HG02973 (cell line): ENCODE measurements around the gene SHANK1.
"Not testable (repeated sequence)": the region's sequence is repeated elsewhere in the genome, so short reads cannot be mapped to it uniquely, and the experiment has no call there.

Experiments used
- ATAC-seq: cut with Tn5 transposase; IDR thresholded peaks from one replicate; pipeline ENCODE4 v1.9.1; 2021; ENCODE audit warnings: moderate library complexity; ENCODE audit not compliant: unreplicated experiment

SHANK1 gene

DNA sequence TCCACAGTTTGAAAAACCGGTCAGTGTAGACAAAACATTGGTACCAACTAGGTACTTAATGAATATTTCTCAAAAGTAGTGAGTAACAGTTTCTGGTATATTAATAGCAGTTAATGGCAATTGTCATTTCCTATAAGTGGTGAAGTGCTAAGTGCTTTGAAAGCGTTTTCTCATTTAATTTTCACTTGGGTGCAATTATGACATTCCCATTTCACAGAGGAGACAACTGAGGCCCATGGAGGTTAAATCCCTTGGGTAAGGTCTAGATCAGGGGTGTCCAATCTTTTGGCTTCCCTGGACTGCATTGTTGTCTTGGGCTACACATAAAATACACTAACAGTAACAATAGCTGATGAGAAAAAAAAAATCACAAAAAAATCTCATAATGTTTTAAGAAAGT, 79.2 kb downstream of the SHANK1 start:
- ATAC-seq = no peak

DNA sequence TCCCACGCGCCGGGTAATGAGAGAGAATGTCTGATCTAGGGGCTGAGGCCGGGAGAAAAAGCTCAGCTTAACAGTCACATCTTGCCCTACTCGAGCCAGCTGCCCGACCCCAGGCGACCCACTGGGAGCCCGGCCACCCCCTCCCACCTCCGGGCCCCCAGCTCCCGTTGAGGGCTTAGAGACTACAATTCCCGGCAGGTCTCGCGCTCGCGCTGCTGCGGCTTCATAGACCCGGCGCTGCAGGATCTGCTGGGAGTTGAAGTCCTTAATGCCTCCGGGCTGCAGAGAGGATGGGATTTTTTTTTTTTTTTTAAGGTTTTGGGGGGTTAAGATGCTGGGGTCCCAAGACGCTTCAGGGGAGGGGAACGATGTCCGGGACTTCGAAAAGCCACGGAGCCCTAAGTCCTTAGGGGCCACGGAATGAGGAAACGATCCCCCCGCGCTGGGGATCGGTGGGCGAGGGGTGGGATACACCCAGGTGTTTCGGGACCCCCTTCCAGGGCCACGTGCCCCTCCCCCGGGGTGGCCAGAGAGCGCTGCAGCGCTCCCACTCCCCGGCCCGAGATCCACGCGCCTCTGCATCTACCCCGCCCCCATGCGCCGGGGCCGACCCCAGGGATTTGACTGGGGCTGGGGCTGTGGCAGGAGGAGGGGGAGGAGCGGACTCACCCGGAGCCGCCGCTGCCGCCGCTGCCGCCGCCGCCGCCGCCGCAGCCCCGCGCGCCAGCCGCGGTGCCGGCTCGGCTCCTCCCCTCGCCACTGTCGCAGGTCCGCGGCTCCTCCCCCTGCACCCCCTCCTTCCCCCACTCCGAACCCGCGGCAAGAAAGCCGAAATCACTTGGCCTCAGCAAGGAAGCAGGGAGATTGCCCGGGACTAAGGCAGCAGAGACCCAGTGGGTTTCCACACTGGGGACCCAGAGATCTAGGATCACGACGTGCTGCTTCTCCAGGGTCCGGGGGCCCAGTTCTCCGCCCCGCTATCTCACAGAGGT, 80.2 kb downstream of the SHANK1 start, which contains the start of gene SYT3:
Gene SYT3 (minus strand): TSS at position 761 of the 992 bp plus-strand sequence. CDS start 2,470 bp downstream, outside the sequence.
- ATAC-seq = no peak

DNA sequence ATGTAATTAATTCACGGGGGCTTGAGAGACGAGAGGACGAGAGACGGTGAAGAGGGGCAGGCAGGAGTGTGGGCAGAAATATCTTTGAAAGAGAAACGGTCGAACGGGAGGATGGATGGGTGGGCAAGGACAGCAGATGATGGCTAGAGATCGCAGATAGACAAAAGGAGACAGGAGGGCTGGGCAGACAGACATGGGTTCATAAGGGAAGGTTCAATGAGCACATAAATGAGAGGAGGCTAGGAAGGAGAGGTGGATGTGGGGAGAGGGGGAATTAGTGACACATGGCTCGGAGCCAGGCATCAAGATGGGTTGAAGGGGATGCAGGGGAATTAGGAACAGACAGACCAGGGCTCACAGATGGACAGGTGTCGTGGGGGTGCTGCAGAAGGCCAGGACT, 81.0 kb downstream of the SHANK1 start:
- ATAC-seq = no peak

DNA sequence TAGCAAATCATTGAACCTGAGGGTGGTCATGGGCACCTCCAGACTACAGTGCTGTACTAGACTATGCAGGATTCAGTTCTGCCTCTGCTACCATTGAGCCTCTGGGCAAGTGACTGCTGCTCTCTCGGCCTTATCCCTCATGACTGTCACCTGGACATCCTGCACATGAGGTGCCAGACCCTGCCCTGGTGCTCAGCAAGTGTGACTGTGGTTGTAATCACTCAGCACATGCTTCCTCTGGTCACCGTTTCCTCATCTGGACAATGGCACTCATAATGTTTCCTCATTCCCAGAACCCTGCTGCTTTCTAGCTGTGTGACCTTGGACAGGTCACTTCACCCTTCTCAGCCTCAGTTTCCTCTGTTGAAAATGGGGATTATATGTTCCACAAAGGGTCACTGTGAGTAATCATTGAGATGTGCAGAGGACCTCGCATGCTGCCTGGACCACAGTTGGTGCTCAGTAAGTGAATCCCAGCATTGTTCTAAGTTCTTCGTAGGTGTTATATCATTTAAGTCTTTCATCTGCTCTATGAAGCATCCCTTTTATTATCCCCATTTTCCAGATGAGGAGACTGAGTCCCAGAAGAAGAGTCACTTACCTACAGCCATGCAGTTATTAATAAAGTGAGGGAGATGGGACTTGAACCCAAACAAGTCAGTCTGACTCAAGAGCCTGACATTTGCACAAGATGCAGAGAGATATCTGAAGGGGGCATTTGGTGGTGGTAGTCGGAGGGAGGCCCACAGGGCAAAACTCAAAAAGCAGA, 83.1 kb downstream of the SHANK1 start:
- ATAC-seq = no peak

DNA sequence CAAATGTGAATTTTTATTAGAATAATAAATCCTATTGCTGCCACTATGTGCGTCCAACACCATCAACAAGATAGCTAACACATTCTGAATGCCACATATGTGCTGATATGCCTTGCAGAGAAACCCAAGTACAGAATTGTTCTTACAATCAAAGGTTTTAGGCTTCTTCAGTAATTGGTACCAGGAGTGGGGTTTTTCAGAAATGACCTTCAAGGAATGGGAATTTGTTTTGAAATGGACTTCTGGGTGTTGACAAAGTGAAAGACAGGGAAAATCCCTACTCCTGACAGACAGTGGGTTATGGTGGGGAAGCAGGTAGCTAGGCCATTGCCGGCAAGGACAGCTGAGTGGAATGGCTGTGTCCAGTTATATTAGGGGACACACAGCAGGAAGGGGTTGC, 85.6 kb downstream of the SHANK1 start:
- ATAC-seq = no peak

DNA sequence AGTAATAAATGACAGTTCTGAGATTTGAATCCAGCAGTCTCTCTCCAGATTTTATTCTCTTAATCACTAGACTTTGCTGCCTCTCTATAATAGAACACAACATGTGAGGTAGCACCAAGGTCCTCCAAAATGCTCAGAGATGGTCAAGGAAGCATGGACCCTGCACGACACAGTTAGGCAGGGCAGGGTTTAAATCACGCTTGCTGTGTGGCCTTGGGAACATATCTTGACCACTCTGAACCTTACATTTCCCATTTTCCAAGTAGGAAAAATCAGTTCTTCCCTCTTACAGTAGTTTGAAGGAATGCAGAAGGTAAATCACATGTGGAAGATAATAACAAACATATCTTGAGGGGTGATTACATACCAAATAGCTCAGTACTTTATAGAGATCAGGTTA, 86.2 kb downstream of the SHANK1 start:
- no peak for ATAC-seq

DNA sequence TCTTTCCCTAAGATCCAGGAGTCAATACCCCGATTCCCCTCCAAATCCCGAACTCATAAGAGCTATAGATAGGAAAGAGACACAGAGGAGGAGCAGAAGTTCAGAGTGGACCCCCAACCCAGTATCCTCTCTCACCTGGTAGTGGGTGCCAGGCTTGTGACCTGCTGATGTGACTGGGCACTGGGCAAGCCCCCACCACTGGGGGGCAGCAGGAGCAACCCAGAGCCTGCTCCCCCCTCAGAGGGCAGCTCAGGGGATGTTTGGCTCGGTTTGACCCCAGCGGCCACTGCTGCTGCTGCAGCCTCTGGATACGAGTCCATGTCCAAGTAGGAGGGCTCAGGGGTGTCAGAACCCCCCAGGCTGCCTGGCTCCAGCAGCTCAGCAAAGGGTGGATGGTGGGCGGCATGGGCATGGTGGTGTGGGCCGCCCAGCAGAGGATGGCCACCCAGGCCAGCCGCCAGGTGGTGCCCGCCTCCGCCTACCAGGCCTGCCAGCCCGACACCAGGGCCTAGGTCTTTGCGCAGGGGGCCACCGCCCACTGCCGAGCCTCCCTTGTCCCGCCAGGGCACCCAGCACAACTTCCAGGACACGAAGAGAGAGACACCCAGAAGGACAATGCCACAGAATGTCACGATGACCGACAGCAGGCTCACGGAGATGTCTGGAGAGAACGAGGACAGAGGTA, 87.3 kb downstream of the SHANK1 start:
- ATAC-seq = no peak

DNA sequence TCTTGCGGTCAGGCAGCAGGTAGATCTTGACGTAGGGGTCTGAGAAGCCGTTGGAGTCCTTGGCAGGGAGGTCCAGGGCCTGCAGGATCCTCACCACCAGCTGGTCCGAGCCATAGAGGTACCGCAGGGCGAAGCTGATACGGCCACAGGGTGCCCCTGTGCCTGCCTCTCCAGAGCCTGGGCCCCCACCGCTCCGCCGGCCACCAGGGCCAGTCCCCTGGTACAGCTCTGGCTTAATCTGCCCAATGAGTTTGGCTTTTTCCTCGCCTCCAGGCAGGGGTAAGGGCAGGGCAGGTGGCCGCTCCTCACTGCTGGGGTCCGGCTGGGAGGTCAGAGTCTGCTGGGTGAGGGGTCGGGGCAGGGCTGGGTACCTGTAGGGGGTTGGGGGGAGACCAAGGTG, 89.8 kb downstream of the SHANK1 start:
- no peak for ATAC-seq

DNA sequence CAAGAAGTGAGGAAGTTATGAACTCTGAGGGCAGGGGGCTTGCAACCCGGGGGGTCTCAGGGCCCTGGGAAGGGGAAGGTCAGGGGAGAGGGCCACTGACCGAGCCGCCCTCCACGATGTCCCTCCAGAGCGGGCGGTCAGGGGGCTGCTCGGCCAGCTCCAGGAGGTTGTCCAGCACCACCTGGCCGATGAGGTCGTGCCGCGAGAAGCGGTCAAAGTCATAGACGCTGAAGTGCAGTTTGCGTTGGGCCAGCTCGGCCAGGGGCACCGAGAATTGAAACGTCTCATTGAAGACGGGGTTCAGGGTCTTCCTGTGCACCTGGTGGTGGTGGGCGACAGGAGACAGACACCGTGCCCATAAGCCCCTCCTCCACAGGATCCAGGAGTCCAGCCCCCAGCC, 90.4 kb downstream of the SHANK1 start:
- ATAC-seq = no peak

DNA sequence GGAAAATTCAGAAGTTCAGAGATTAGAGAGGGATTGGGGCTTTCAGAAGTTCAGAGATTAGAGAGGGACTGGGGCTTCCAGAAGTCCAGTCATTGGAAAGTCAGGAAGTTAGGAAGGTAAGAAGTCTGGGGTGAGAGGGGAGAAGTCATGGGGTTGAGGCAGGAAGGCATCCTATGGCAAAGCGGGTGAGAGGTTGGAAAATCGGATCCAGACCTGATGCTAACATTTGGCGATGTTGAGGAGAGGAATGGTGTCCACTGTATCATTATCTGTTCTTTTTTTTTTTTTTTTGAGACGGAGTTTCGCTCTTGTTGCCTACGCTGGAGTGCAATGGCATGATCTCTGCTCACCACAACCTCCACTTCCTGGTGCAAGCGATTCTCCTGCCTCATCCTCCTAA, 91.1 kb downstream of the SHANK1 start:
- no peak for ATAC-seq

DNA sequence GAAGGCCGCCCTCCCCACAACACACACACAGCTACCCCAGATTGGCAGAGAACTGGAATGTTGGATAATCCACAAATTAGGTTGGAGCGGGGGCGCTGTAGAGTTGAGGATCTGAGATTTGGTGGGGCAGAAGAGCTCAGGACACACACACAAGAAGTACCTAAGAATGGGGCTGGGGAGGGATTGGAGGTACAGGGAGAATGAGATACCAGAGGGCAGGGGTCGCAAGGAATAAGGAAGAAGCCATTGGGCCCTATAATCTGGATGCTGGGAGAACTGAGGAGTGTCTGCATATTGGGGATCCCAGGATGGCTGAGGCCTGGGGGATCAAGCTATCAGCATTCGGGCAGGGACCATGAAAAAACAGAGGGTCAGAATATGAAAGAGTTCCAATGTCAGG, 91.5 kb downstream of the SHANK1 start:
- ATAC-seq = no peak

DNA sequence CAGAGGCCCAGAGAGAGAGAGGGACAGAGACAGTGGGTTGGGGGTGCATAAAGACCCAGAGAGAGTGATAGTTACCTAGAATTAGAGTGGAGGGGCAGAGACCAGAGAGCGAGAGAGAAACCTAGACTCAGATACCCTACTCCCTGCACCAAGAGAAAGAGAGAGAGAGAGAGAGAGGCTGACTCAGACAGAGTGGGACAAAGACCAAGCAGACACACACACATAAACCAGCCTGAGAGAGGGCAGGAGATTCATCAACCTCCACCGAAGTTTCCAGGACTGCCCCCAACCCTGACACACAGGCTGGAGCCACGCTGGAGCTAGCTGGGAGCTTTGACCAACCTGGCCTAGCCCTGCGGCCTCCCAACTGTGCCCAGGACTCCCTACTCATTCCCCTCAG, 92.8 kb downstream of the SHANK1 start:
- no peak for ATAC-seq

DNA sequence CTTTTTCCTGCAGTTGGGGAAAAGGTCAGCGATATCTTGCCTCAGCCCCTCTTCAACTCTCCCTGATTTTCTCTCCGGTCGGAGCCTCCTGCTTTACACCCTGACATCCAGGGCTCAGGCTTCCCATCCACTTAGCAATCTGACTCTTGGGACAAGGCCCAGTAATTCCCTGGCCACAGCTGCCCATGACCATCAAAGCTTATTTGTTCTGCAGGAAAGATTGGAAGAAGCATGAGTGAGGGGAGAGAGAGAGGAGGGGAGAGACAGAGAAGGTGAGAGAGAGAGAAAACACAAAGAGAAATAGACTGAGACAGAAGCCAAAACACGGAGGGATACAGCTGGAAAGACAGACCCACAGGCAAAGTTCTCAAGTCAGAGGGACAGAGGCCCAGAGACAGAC, 93.6 kb downstream of the SHANK1 start:
- no peak for ATAC-seq

DNA sequence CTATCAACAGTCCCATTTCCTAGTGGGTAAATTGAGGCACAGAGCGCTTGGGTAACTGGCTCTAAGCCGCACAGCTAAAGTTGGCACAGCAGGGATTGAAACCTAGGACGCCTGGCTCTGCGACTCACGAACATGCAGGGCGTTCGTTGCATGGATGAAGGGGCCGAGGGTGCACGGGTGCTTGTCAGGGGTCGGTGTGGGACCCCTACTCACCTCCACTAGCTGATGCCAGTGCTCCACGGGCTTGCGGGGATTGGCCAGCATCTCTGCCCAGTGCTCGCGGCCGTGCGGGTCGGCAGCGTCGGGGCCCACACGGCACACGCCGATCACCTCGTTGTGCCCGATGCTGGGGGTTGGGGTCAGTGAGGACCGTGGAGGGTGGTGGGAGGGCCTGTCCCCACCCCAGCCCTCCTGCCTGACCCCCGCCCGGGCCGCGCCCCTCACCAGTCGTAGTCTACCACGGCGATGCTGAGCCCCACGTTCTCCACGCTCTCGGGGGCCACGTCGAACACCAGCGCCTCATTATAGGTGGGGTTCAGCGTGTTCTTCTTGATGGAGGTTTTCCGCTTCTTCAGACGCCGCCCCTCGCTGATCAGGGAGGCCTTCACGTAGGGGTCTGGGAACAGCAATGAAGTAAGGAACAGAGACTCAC, 94.5 kb downstream of the SHANK1 start:
- no peak for ATAC-seq

DNA sequence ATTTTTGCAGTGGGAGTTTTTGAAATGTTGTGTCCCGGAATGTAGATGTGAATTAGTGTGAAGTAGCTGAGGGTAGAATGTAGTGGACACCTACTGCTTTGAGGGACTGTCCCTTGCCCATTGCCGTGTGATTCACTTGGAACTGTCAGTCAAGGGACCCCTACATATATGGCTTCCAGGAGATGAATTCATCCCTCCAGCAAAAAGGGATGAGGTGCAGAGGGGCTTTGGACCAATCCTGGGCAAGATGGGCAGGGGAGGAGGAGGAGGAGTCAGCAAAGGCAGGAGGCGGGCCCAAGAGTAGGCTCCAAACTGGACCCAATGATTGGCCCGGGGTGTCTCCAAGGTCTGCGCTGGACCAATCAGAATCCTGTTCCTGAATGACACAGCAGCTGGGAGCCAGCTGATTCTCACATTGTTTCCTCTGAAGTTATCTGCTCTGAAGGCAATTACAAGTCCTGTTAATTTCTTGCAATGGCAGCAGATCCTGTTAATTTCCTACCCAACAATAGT, 99.2 kb downstream of the SHANK1 start:
- not testable (repeated sequence) for ATAC-seq

DNA sequence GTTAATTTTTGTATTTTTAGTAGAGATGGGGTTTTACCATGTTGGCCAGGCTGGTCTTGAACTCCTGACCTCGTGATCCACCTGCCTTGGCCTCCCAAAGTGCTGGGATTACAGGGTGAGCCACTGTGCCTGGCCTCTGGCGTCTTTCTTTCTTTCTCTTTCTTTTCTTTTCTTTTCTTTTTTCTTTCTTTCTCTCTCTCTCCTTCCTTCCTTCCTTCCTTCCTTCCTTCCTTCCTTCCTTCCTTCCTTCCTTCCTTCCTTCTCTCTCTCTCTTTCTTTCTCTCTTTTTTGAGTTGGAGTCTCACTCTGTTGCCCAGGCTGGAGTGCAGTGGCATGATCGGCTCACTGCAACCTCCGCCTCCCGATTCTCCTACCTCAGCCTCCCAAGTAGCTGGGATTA, 100.4 kb downstream of the SHANK1 start:
- ATAC-seq = not testable (repeated sequence)

DNA sequence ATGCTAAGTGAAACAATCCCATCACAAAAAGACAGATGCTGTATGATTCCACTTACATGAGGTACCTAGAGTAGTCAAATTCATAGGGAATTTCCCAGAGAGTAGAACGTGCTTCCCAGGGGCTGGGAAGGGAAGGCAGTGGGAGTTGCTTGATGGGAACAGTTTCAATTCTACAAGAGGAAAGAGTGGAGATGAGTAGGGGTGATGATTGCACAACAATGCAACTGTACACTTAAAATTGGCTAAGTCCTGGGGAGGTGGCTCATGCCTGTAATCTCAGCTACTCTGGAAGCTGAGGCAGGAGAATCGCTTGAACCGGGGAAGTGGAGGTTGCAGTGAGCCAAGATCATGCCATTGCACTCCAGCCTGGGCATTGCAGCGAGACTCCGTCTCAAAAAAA, 101.2 kb downstream of the SHANK1 start:
- not testable (repeated sequence) for ATAC-seq

DNA sequence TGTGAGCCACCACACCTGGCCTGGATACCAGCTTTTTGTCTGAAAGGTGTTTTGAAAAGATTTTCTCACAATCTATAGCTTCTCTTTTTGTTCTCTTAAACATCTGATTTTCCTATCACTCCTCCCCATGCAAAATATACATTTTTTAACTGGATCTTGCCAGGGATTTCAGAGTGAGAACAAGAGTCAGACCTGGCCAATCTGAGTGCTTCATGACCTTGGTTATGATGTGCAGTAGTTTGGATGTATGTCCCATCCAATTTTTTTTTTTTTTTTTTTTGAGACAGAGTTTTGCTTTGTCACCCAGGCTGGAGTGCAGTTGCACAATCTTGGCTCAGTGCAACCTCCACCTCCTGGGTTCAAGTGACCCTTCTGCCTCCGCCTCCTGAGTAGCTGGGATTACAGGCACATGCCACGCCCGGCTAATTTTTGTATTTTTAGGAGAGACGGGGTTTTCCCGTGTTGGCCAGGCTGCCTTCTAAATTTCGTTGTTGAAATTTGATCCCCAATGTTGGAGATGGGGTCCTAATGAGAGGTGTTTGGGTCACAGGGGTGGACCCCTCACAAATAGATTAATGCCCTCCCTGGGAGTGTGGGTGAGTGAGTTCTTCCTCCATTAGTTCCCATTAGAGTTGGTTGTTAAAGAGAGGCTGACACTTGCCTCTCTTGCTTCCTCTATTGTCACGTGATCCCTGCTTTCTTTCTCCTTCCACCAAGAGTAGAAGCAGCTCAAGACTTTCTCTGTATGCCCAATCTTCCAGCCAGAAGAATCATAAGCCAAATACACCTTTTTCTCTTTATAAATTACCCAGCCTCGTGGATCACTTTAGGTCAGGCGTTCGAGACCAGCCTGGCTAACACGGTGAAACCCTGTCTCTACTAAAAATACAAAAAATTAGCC, 106.8 kb downstream of the SHANK1 start:
- ATAC-seq = not testable (repeated sequence)
